ENCODE results near the gene PROZ. TPM values are rescaled to one million over a fixed set of nuclear protein-coding genes. Genes with fewer than 3 reads are reported as not detected.

The PROZ gene
- total and polyA plus RNA-seq, 2 donors (not counting 1 experiment from before 2014, with no cell fraction given): not detected

GRCh38 chr13:113166266-113166665 lies 7.8 kb downstream of the PROZ start:
- Histone ChIP-seq H3K4me2 (replicated peaks; ENCODE audit: low read depth, low read length, poor library complexity, severe bottlenecking) (no peak overlapping the region), H3K27me3 (replicated peaks in 1 of 4; ENCODE audit: control extremely low read depth in 1 of 4, control insufficient read depth in 3 of 4, insufficient read depth in 4 of 4, low read length in 3 of 4) (peaks cover 0 to 8% (median 0%) of the 10 kb centered on the region in 4 experiments), H4K20me1 (ENCODE audit: control insufficient read depth, insufficient read depth, low read length, poor library complexity, severe bottlenecking) (no peaks in the 10 kb centered on the region), H3K79me2 (ENCODE audit: control insufficient read depth, insufficient read depth, low read length) (no peaks in the 10 kb centered on the region), H2AFZ (ENCODE audit: insufficient read depth, low read depth, low read length, poor library complexity, severe bottlenecking) (no peak overlapping the region), H3K4me3 (ENCODE audit: control extremely low read depth in 1 of 5, extremely low read depth in 1 of 5, insufficient read depth in 1 of 5, low read depth in 2 of 5, low read length in 4 of 5) (no peak overlapping the region), H3K27ac (ENCODE audit: low read length in 2 of 2) (no peak overlapping the region), H3K9ac (ENCODE audit: low read length) (no peak overlapping the region), H3K4me1 (ENCODE audit: control insufficient read depth in 2 of 2, insufficient read depth in 2 of 2, low read length in 2 of 2) (peaks cover 0 to 5% of the 10 kb centered on the region in 2 donors), H3K36me3 (replicated peaks in 1 of 2; ENCODE audit: control extremely low read depth in 1 of 2, control insufficient read depth in 1 of 2, extremely low read depth in 1 of 2, insufficient read depth in 2 of 2, low read length in 1 of 2) (peaks cover 0 to 5% of the 10 kb centered on the region in 2 experiments), H3K9me3 (ENCODE audit: control extremely low read depth in 1 of 3, control insufficient read depth in 2 of 3, insufficient read depth in 1 of 3, low read length in 2 of 3) (peaks cover 0 to 5% (median 0%) of the 10 kb centered on the region in 3 donors)
- WGBS (ENCODE audit: insufficient coverage): 90% methylated on average over 6 of the region's 10 CpGs
- TF ChIP-seq CTCF (IDR thresholded peaks at IDR 0.05) (no peak), EZH2 (IDR thresholded peaks at IDR 0.05; ENCODE audit: borderline replicate concordance, insufficient read depth, low read depth, low read length, poor library complexity, severe bottlenecking) (no peak)
- intact Hi-C loops (cut with micrococcal nuclease): no loop called here
- POLR2A ChIA-PET: no interaction called here
- H3K27me3 Mint-ChIP-seq: no peaks in the 10 kb centered on the region
- DNase-seq: no peak
- no peak overlapping the region for H3K27ac Mint-ChIP-seq
- no peak for ATAC-seq (ENCODE audit: low read depth)
- H3K4me1 Mint-ChIP-seq: peaks cover 10% of the 10 kb centered on the region
- CTCF ChIA-PET: interaction anchor here (0.6 kb wide), 1 partner anchor 13 kb away, joined by 4 read pairs; no protein-coding TSS in a partner anchor
- H3K9me3 Mint-ChIP-seq (ENCODE audit: insufficient read depth): no peaks in the 10 kb centered on the region
- no peak overlapping the region for H3K4me3 Mint-ChIP-seq

- intact Hi-C loops (cut with micrococcal nuclease): no loop called here
- Mint-ChIP-seq H3K4me1 (peaks cover 9% of the 10 kb centered on the region), H3K4me3 (no peak overlapping the region), H3K27ac (no peak overlapping the region), H3K27me3 (no peaks in the 10 kb centered on the region), H3K9me3 (ENCODE audit: insufficient read depth) (no peaks in the 10 kb centered on the region)
- no peaks in the 10 kb centered on the region for H3K79me2 ChIP-seq (ENCODE audit: control insufficient read depth, insufficient read depth, low read length)
- no peak overlapping the region for H3K27ac ChIP-seq (ENCODE audit: low read length in 2 of 2)
- H3K4me2 ChIP-seq (replicated peaks; ENCODE audit: low read depth, low read length, poor library complexity, severe bottlenecking): no peak overlapping the region
- peaks cover 0 to 5% of the 10 kb centered on the region in 2 experiments for H3K36me3 ChIP-seq (replicated peaks in 1 of 2; ENCODE audit: control extremely low read depth in 1 of 2, control insufficient read depth in 1 of 2, extremely low read depth in 1 of 2, insufficient read depth in 2 of 2, low read length in 1 of 2)
- peaks cover 0 to 5% (median 0%) of the 10 kb centered on the region in 4 experiments for H3K27me3 ChIP-seq (replicated peaks in 1 of 4; ENCODE audit: control extremely low read depth in 1 of 4, control insufficient read depth in 3 of 4, insufficient read depth in 4 of 4, low read length in 3 of 4)
- DNase-seq (no peak), ATAC-seq (ENCODE audit: low read depth) (no peak)
- POLR2A ChIA-PET: no interaction called here
- no peak overlapping the region for H3K9ac ChIP-seq (ENCODE audit: low read length)
- H3K4me3 ChIP-seq (ENCODE audit: control extremely low read depth in 1 of 5, extremely low read depth in 1 of 5, insufficient read depth in 1 of 5, low read depth in 2 of 5, low read length in 4 of 5): no peak overlapping the region
- peaks cover 0 to 5% of the 10 kb centered on the region in 2 donors for H3K4me1 ChIP-seq (ENCODE audit: control insufficient read depth in 2 of 2, insufficient read depth in 2 of 2, low read length in 2 of 2)
- no peak overlapping the region for H2AFZ ChIP-seq (ENCODE audit: insufficient read depth, low read depth, low read length, poor library complexity, severe bottlenecking)
- peaks cover 0 to 3% (median 0%) of the 10 kb centered on the region in 3 donors for H3K9me3 ChIP-seq (ENCODE audit: control extremely low read depth in 1 of 3, control insufficient read depth in 2 of 3, insufficient read depth in 1 of 3, low read length in 2 of 3)
- H4K20me1 ChIP-seq (ENCODE audit: control insufficient read depth, insufficient read depth, low read length, poor library complexity, severe bottlenecking): no peaks in the 10 kb centered on the region
- 100% methylated on average over 3 of the region's 5 CpGs for WGBS (ENCODE audit: insufficient coverage)
- CTCF ChIA-PET: interaction anchor here (0.6 kb wide), 1 partner anchor 12 kb away, joined by 4 read pairs; no protein-coding TSS in a partner anchor
- TF ChIP-seq EZH2 (IDR thresholded peaks at IDR 0.05; ENCODE audit: borderline replicate concordance, insufficient read depth, low read depth, low read length, poor library complexity, severe bottlenecking): no peak
These were observed 8.2 kb downstream of the PROZ start for GRCh38 chr13:113166681-113167080.
